Mesenteric fat pad (tissue), 1 donor: Measurements from ENCODE around the gene FAM193A. TPM values are rescaled to one million over a fixed set of nuclear protein-coding genes. Genes with fewer than 3 reads are reported as not detected.

Experiments used
- DNase-seq: peaks from one replicate; pipeline ENCODE4 v3.0.0-alpha.2; 2020; ENCODE audit warnings: low spot score
- total RNA-seq: library from RNA; stranded (reverse); fragmentation: NEBNext Ultra II Directional; extraction: Animal tissue kit (Norgen Biotek cat#: 25700); gene quantifications from one replicate; pipeline ENCODE4 v1.2.1, GENCODE V29; 2021
- donor health status: DM: yes; HTN: yes; CAD: no.

FAM193A gene
- total RNA-seq, 1 donor from 2014 or later = 25.3 TPM

- DNase-seq = peak; percentile 30
Measured at GRCh38 chr4:2608291-2608690, 71.8 kb downstream of the FAM193A start.

DNA sequence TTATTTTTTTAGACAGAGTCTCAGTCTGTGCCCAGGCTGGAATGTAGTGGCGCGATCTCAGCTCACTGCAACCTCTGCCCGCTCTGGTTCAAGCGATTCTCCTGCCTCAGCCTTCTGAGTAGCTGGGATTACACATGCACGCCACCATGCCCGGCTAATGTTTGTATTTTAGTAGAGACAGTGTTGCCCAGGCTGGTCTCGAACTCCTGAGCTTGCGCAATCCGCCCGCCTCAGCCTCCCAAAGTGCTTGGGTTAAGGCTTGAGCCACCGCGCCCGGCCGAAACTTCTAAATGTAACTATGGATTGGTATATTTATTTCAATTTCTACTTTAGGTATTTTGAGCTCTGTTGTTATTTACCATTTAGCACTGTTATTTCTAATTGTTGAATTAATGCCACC lies 79.4 kb downstream of the FAM193A start:
- DNase-seq = peak; percentile 78

DNA sequence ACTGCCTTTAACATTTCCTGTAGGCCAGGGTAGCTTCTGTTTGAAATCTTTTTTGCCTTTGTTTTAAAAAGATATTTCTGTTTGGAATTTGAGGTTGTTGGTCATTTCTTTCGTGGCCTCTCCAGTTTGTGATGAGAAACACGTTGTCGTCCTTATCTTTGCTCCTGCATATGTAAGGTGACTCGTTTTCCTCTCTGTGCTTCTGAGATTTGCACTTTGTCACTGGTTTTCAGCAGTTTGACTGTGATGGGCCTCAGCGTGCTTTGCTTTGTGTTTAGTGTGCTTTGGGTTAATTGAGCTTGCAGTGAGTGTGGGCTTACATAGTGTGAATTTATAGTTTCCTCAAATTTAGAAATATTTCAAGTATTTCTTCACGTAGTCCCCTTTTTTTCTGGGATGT lies 81.5 kb downstream of the FAM193A start:
- DNase-seq = no peak

GRCh38 chr4:2618729-2619128 lies 82.3 kb downstream of the FAM193A start:
- peak; percentile 33 for DNase-seq

GRCh38 chr4:2619459-2619858 lies 83.0 kb downstream of the FAM193A start:
- peak; percentile 20 for DNase-seq

DNA sequence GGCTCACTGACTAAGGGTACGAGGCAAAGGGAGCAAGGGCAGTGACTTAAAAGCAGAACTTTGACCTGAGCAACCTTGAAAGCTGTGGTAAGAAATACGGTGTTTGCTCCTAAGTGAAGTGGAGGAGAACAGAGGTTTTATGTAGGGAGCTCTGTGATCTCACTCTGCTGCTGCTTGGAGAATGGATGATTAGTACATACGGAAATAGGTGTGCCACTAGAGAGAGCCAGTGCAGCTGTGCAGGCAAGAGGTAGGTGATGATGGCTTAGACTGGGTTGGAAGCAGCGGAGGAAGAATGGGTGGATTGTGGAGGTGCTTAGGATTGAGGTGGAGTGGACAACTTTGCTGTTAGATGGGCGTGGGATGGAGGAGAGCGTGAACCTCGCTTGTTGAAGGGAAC lies 85.0 kb downstream of the FAM193A start:
- peak; percentile 11 for DNase-seq

DNA sequence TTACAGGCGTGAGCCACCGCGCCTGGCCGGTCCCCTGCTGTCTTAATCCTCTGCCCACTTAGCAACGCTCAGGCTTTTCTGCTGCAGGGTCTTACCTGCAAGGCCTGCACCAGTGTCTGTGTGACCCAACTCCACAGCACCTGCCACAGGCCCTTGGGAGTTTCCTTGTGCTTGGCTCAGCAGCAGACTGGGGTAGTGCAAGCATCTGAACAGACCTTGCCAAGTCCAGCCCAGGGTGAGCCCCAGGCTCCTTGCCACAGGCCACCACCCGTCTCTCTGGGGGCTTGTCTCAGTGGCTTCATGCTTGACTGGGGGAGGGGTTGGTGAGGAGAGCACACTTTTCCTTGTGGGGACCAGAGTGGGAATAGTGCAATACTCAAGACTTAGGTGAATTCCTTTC lies 87.0 kb downstream of the FAM193A start:
- peak; percentile 82 for DNase-seq

GRCh38 chr4:2624782-2625530 lies 88.5 kb downstream of the FAM193A start:
- DNase-seq = peak; percentile 77

GRCh38 chr4:2626231-2626630 lies 89.8 kb downstream of the FAM193A start:
- peak; percentile 72 for DNase-seq

GRCh38 chr4:2630556-2631273 lies 94.3 kb downstream of the FAM193A start:
- DNase-seq = peak; percentile 57

DNA sequence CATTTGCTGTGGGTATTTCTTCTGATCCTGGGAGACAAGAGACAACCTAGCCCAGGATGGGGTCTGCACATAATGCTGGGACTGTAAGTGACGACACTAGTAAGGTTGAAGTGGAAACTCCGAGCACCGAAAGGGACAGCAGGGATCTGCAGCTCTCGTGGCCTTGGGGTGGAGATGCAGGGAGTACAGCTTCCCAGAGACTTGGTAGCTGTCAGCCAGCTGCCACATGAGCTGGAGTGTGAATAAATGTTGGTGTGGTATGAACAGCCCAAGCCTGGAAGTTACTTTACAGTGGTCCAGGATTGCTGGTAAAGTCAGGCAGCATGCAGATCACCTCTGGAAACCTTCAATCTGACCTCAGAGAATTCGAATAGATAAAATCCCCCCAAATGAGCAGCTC lies 97.6 kb downstream of the FAM193A start:
- peak; percentile 62 for DNase-seq

DNA sequence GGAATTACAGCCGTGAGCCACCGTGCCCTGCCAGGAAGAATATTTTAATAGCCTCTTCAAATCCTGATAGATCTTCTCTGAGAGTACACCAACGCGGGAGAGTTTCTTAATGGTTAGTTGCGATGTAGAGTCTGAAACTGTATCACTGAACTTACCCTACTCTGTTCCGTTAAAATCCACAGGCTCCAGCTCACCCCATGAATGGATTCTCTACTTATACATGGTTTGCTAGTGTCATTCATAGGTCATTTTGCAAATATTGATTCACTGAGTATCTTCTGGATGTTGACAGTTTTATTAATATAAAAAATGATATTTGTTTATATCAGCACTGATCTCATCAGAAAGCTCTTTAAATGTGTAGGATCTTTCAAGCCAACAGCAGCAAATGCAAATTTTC lies 99.9 kb downstream of the FAM193A start:
- DNase-seq = no peak

GRCh38 chr4:2636994-2637393 lies 100.5 kb downstream of the FAM193A start:
- DNase-seq = peak; percentile 69

- peak; percentile 79 for DNase-seq
Measured at GRCh38 chr4:2637956-2638552, 101.6 kb downstream of the FAM193A start.

- DNase-seq = no peak
Measured at GRCh38 chr4:2638730-2639129, 102.3 kb downstream of the FAM193A start.

- DNase-seq = no peak
Measured at GRCh38 chr4:2642968-2643367, 106.5 kb downstream of the FAM193A start.

DNA sequence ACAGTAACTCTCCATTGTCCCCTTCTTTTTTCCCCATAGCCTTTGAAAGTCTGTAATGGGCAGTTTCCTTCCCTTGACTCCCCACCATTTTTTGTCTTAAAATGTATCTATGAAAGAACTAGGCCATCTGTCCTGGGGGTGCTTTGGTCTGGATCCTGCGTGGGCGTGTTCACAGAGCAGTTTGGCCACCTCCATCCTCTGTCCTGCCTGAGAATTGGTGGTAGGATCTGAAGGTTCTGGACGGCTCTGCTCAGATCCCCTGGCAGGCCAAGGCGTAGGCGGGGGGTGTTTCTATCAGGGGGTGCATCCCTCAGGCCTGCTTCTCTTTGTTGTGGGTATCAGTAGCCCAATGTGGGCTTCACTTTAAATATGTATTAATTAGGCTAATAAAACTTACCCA lies 107.1 kb downstream of the FAM193A start:
- no peak for DNase-seq

GRCh38 chr4:2646396-2647149 lies 110.1 kb downstream of the FAM193A start:
- DNase-seq = peak; percentile 75

DNA sequence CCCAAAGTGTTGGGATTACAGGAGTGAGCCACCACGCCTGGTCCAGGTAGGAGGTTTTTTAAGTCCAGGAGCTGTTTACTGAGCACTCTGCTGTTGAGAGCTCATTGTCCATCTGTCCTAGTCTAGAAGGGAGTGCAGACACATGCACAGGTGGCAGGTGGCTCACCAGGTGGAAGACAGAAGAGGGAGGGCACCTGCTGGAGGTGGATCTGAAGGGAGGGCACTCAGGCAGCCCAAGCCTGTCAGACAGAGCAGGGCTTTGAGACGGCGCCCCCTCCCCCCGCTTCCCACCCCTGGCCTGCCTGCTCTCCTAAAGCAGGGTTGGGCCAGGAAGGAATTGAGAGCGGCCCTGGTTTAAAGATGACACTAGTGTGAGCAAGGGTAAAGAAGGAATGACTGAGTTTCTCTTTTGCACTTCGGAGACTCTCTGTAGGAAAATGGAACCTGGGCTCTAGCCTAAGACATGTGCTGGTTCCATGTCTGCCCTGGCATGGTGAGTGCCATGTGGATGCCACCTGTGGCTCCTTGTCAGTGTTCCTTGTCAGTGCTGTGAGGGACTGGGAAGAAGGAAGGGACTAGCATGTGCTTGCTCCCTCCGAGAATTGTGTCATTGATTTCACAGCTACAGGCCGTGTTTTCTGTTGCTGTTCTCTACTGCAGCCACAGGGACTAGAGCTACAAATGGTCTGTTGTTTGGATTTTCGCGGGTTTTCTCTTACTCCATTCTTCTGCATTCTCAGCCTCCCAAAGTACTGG lies 111.1 kb downstream of the FAM193A start:
- DNase-seq = peak; percentile 69

- DNase-seq = peak; percentile 77
Measured at GRCh38 chr4:2648159-2648814, 111.8 kb downstream of the FAM193A start.
